ENCODE results near the gene GIGYF2.

The GIGYF2 gene

GRCh38 chr2:232776435-232776834 is 79.3 kb downstream of the GIGYF2 start, which contains the start of gene KCNJ13:
Gene KCNJ13, minus strand, starts transcription at chr2:232776565. Its CDS starts 5,203 bp downstream, at chr2:232771362.
- H3K27ac ChIP-seq, result peak within 1 kb of the TSS; percentile 19

GRCh38 chr2:232777276-232777675 is 80.1 kb downstream of the GIGYF2 start:
- H3K27ac ChIP-seq, result peak overlapping the region; percentile 19; the same call in 1 of the 2 replicates
- no peak for TF ChIP-seq CTCF (conservative IDR thresholded peaks at IDR 0.05)

More at GRCh38 chr2:232776435-232776834, 79.3 kb downstream of the GIGYF2 start, which contains the start of gene KCNJ13:
- TF ChIP-seq CTCF (conservative IDR thresholded peaks at IDR 0.05), result no peak

- TF ChIP-seq CTCF (conservative IDR thresholded peaks at IDR 0.05), result no peak
- peak overlapping the region; percentile 46 for H3K27ac ChIP-seq
Measured at GRCh38 chr2:232779465-232779864, 82.3 kb downstream of the GIGYF2 start.

- peak overlapping the region; percentile 46 for H3K27ac ChIP-seq
- TF ChIP-seq CTCF (conservative IDR thresholded peaks at IDR 0.05), result no peak
Measured at GRCh38 chr2:232779934-232780333, 82.8 kb downstream of the GIGYF2 start.

GRCh38 chr2:232781765-232782164 is 84.6 kb downstream of the GIGYF2 start:
- no peak for TF ChIP-seq CTCF (conservative IDR thresholded peaks at IDR 0.05)
- no peak overlapping the region for H3K27ac ChIP-seq

- TF ChIP-seq CTCF (conservative IDR thresholded peaks at IDR 0.05), result no peak
- H3K27ac ChIP-seq, result no peak overlapping the region
Measured at GRCh38 chr2:232783278-232783677, 86.1 kb downstream of the GIGYF2 start.

- peak overlapping the region; percentile 49 for H3K27ac ChIP-seq
- TF ChIP-seq CTCF (conservative IDR thresholded peaks at IDR 0.05), result no peak
Measured at GRCh38 chr2:232787806-232788205, 90.7 kb downstream of the GIGYF2 start.
